ENCODE data around the gene PWWP2B. TPM values are rescaled to one million over a fixed set of nuclear protein-coding genes. Genes with fewer than 3 reads are reported as not detected.

Gene PWWP2B
- total and polyA plus RNA-seq, 11 donors, result 10.5 to 23.5 (median 15.3) TPM

- intact Hi-C loops (cut with DNase I), result loop anchor here (1.0 to 10.0 kb wide), 11 partner anchors 56 to 672 kb away; partner anchors contain the start of gene PWWP2B (in 1 of the 10)
- peak; percentile 56 to 86 (median 78) for ATAC-seq
- WGBS, 4 donors, result 6 to 10% (median 9%) methylated on average over 12 to 45 of the region's 45 CpGs
- H3K9me3 ChIP-seq, result no peaks in the 10 kb centered on the region
- H3K27me3 ChIP-seq, result peaks cover 0 to 5% (median 0%) of the 10 kb centered on the region in 9 donors
- H3K4me3 ChIP-seq, result peak overlapping the region in 9 of 12 donors; percentile 1 to 37 (median 17)
- TF ChIP-seq POLR2A (IDR thresholded peaks at IDR 0.05) (no peak), CTCF (IDR thresholded peaks at IDR 0.05) (peak; percentile 92 to 99 (median 97))
- peak overlapping the region in 1 of 12 donors; percentile 43 for H3K27ac ChIP-seq
- H3K4me1 ChIP-seq, result peaks cover 0 to 29% (median 12%) of the 10 kb centered on the region in 12 donors
- peak; percentile 80 to 92 (median 87) for DNase-seq
- no peaks in the 10 kb centered on the region for H3K36me3 ChIP-seq
Measured at GRCh38 chr10:132452651-132453469, 55.9 kb downstream of the PWWP2B start.

GRCh38 chr10:132453470-132453861 is 56.5 kb downstream of the PWWP2B start:
- WGBS, 4 donors, result 64 to 66% (median 64%) methylated on average over 13 to 15 of the region's 15 CpGs
- peak in 3 of 5 donors; percentile 27 to 59 (median 38) for DNase-seq

GRCh38 chr10:132454296-132455198 is 57.5 kb downstream of the PWWP2B start:
- Histone ChIP-seq H3K9me3 (no peaks in the 10 kb centered on the region), H3K36me3 (no peaks in the 10 kb centered on the region), H3K27me3 (peaks cover 0 to 10% (median 0%) of the 10 kb centered on the region in 9 donors), H3K4me1 (peaks cover 0 to 23% (median 14%) of the 10 kb centered on the region in 12 donors), H3K4me3 (no peak overlapping the region), H3K27ac (no peak overlapping the region)
- DNase-seq, result peak in 3 of 5 donors; percentile 22 to 55 (median 27)
- no peak for TF ChIP-seq POLR2A (IDR thresholded peaks at IDR 0.05)
- TF ChIP-seq CTCF (IDR thresholded peaks at IDR 0.05), result no peak
- intact Hi-C loops (cut with DNase I), result loop anchor here in 8 of 10 donors (1.0 to 10.0 kb wide), 6 partner anchors 67 to 670 kb away; no protein-coding TSS in a partner anchor
- WGBS, 4 donors, result 92 to 95% (median 94%) methylated on average over 30 of the region's 30 CpGs
- no peak for ATAC-seq

More at GRCh38 chr10:132453470-132453861, 56.5 kb downstream of the PWWP2B start:
- peaks cover 0 to 23% (median 11%) of the 10 kb centered on the region in 12 donors for H3K4me1 ChIP-seq
- no peak overlapping the region for H3K27ac ChIP-seq
- peaks cover 0 to 10% (median 0%) of the 10 kb centered on the region in 9 donors for H3K27me3 ChIP-seq
- H3K9me3 ChIP-seq, result no peaks in the 10 kb centered on the region
- H3K4me3 ChIP-seq, result peak overlapping the region in 9 of 12 donors; percentile 1 to 37 (median 17)
- TF ChIP-seq POLR2A (IDR thresholded peaks at IDR 0.05) (no peak), CTCF (IDR thresholded peaks at IDR 0.05) (peak in 1 of 12 donors; percentile 2)
- H3K36me3 ChIP-seq, result no peaks in the 10 kb centered on the region
- intact Hi-C loops (cut with DNase I), result loop anchor here (1.0 to 10.0 kb wide), 10 partner anchors 57 to 671 kb away; partner anchors contain the start of gene PWWP2B (in 1 of the 10)
- ATAC-seq, result peak in 1 of 4 donors; percentile 2

Data from heart left ventricle (tissue), 16 donors.